Measurements from ENCODE around the gene PLK5. TPM values are rescaled to one million over a fixed set of nuclear protein-coding genes. Genes with fewer than 3 reads are reported as not detected.

The PLK5 gene
- total RNA-seq, 1 experiment from 2014 or later, result 0.57 TPM

DNA sequence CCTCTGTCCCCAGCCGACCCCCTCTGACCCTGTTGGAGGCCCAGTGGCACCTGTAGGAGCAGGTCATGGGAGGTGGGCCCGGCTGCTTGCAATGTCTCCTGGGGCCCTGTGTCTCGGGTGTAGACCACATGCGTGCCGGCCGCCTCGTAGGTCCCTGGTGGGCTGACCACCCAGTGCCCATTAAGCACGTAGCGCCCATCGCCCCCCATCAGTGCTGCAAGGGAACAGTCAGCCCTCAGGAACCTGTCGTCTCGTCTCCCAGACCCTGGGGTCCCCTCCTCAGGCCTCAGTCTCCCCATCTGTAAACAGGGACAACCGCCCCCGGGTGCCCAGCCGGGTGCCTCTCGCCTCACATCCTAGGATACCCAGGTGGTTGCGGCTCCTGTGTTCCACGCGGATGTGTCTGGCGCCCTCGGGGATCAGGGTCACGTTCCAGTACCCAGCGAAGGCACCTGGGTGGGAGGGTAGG, 16.7 kb upstream of the PLK5 start:
- Mint-ChIP-seq H3K27ac (no peak overlapping the region), H3K9me3 (peaks cover 0 to 4% of the 10 kb centered on the region in 2 experiments; a peak in 1 of 5 replicates), H3K27me3 (ENCODE audit: low read depth) (peaks cover 71% of the 10 kb centered on the region), H3K36me3 (ENCODE audit: insufficient read depth in 1 of 3, low read depth in 3 of 3) (no peaks in the 10 kb centered on the region), H3K4me1 (peaks cover 13 to 23% of the 10 kb centered on the region in 2 experiments), H3K4me3 (peak overlapping the region in 1 of 2 experiments; percentile 96; a peak in 2 of 5 replicates)
- Histone ChIP-seq H3K23me2 (ENCODE audit: insufficient read length, low read depth, low read length, poor library complexity, severe bottlenecking) (peaks cover 11% of the 10 kb centered on the region), H3K23ac (ENCODE audit: insufficient read length, low read depth, low read length) (no peak overlapping the region), H3K14ac (ENCODE audit: insufficient read depth, low read length) (no peak overlapping the region; the same call in 1 of the 2 replicates), H2AFZ (ENCODE audit: low read length) (no peak overlapping the region), H3K18ac (ENCODE audit: insufficient read length, low read depth, low read length) (no peak overlapping the region), H4K20me1 (ENCODE audit: control insufficient read depth, insufficient read depth, insufficient read length) (no peaks in the 10 kb centered on the region), H3K79me2 (ENCODE audit: insufficient read depth, low read length) (no peaks in the 10 kb centered on the region), H4K91ac (ENCODE audit: insufficient read length, low read depth, low read length) (no peak overlapping the region), H2BK120ac (ENCODE audit: low read depth, low read length, poor library complexity, severe bottlenecking) (no peak overlapping the region), H3K4ac (ENCODE audit: low read depth, low read length) (no peak overlapping the region), H3K27ac (ENCODE audit: insufficient read length, low read depth, low read length) (no peak overlapping the region), H3K9me3 (ENCODE audit: control insufficient read depth, low read depth, low read length) (no peaks in the 10 kb centered on the region), H3K4me2 (ENCODE audit: insufficient read depth, insufficient read length, low read length) (peak overlapping the region; percentile 14), H3K9ac (ENCODE audit: extremely low read depth, insufficient read length, low read length) (no peak overlapping the region), H2AK5ac (ENCODE audit: insufficient read length, low read length) (no peak overlapping the region), H2BK12ac (ENCODE audit: insufficient read length, low read depth, low read length) (no peak overlapping the region), H2BK20ac (ENCODE audit: low read depth, low read length, poor library complexity, severe bottlenecking) (no peak overlapping the region), H3K4me1 (ENCODE audit: insufficient read depth, low read length) (no peaks in the 10 kb centered on the region), H2BK15ac (ENCODE audit: low read depth, low read length) (no peak overlapping the region), H2BK5ac (ENCODE audit: insufficient read length, low read length) (no peak overlapping the region), H3K27me3 (ENCODE audit: insufficient read depth, low read length) (no peaks in the 10 kb centered on the region; the same call in 1 of the 2 replicates), H4K5ac (ENCODE audit: insufficient read length, low read depth, low read length) (no peak overlapping the region), H3T11ph (ENCODE audit: low read length) (no peak overlapping the region), H3K79me1 (ENCODE audit: insufficient read depth, low read depth, low read length, poor library complexity, severe bottlenecking) (no peaks in the 10 kb centered on the region), H4K8ac (replicated peaks; ENCODE audit: insufficient read length, low read depth, low read length) (no peak overlapping the region), H3K56ac (ENCODE audit: insufficient read length, low read depth, low read length) (no peak overlapping the region)
- TF ChIP-seq, protein P1, sequence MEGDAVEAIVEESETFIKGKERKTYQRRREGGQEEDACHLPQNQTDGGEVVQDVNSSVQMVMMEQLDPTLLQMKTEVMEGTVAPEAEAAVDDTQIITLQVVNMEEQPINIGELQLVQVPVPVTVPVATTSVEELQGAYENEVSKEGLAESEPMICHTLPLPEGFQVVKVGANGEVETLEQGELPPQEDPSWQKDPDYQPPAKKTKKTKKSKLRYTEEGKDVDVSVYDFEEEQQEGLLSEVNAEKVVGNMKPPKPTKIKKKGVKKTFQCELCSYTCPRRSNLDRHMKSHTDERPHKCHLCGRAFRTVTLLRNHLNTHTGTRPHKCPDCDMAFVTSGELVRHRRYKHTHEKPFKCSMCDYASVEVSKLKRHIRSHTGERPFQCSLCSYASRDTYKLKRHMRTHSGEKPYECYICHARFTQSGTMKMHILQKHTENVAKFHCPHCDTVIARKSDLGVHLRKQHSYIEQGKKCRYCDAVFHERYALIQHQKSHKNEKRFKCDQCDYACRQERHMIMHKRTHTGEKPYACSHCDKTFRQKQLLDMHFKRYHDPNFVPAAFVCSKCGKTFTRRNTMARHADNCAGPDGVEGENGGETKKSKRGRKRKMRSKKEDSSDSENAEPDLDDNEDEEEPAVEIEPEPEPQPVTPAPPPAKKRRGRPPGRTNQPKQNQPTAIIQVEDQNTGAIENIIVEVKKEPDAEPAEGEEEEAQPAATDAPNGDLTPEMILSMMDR (conservative IDR thresholded peaks at IDR 0.05), result no peak
- no CpG with 5 or more reads among the region's 23 CpGs for WGBS (ENCODE audit: extremely low coverage, insufficient read length, low lambda C conversion rate)
- no peak for DNase-seq
